Stimulated activated CD8-positive, alpha-beta memory T cell treated with anti-CD3 and anti-CD28 coated beads, Interleukin-2, amount 100 ng/mL, for 48 hours (primary cell): ENCODE measurements around the gene SLC38A3.
"Not testable (repeated sequence)": the region's sequence is repeated elsewhere in the genome, so short reads cannot be mapped to it uniquely, and the experiment has no call there.

Source experiments
- DNase-seq, 2 donors: peaks; one replicate each; pipeline ENCODE4 v3.0.0-alpha.2; 2020; ENCODE audit warnings: low read depth in 2 of 2

Gene SLC38A3

GRCh38 chr3:50231581-50231980 is 26.5 kb downstream of the SLC38A3 start:
- no peak for DNase-seq

- no peak for DNase-seq
Observed at GRCh38 chr3:50232303-50232702, 27.2 kb downstream of the SLC38A3 start.

GRCh38 chr3:50233176-50233575 is 28.1 kb downstream of the SLC38A3 start:
- no peak for DNase-seq

GRCh38 chr3:50235716-50236483 is 30.8 kb downstream of the SLC38A3 start, which contains the start of gene GNAI2:
TSS of gene GNAI2 (plus strand) at chr3:50236204. CDS start at chr3:50236336, 132 bp downstream.
- DNase-seq = peak; percentile 98 to 99

GRCh38 chr3:50236484-50237132 is 31.5 kb downstream of the SLC38A3 start:
- DNase-seq = no peak

- no peak for DNase-seq
Observed at GRCh38 chr3:50237133-50237651, 32.1 kb downstream of the SLC38A3 start.

GRCh38 chr3:50237754-50238548 is 32.9 kb downstream of the SLC38A3 start:
- peak; percentile 77 to 84 for DNase-seq

- DNase-seq = no peak
Observed at GRCh38 chr3:50238549-50239026, 33.5 kb downstream of the SLC38A3 start.

GRCh38 chr3:50239649-50240048 is 34.6 kb downstream of the SLC38A3 start:
- no peak for DNase-seq

- DNase-seq = no peak
Observed at GRCh38 chr3:50241163-50241562, 36.1 kb downstream of the SLC38A3 start.

GRCh38 chr3:50241713-50242380 is 36.8 kb downstream of the SLC38A3 start:
- no peak for DNase-seq

GRCh38 chr3:50242381-50242770 is 37.3 kb downstream of the SLC38A3 start:
- no peak for DNase-seq

GRCh38 chr3:50242851-50243542 is 37.9 kb downstream of the SLC38A3 start:
- peak in 1 of 2 donors; percentile 30 for DNase-seq

GRCh38 chr3:50243543-50243895 is 38.4 kb downstream of the SLC38A3 start:
- no peak for DNase-seq

GRCh38 chr3:50244813-50245212 is 39.7 kb downstream of the SLC38A3 start:
- not testable (repeated sequence) for DNase-seq

GRCh38 chr3:50245251-50245745 is 40.2 kb downstream of the SLC38A3 start:
- no peak for DNase-seq

- DNase-seq = peak; percentile 97 to 98
Observed at GRCh38 chr3:50245831-50246516, 40.9 kb downstream of the SLC38A3 start.

- DNase-seq = peak; percentile 78 to 82
Observed at GRCh38 chr3:50246517-50246954, 41.5 kb downstream of the SLC38A3 start.

- no peak for DNase-seq
Observed at GRCh38 chr3:50248387-50248786, 43.3 kb downstream of the SLC38A3 start.

- no peak for DNase-seq
Observed at GRCh38 chr3:50249457-50249856, 44.4 kb downstream of the SLC38A3 start.
